DOHH2 (cell line): ENCODE data around the gene FZR1.

Experiments
- CTCF ChIP-seq: fragments of 200-600 bp; sonication (generic); IDR thresholded peaks from one replicate; pipeline ENCODE4 v1.5.1; 2014; ENCODE audit warnings: antibody characterized with exemption, mild to moderate bottlenecking, low read depth, low read length; ENCODE audit not compliant: poor library complexity, severe bottlenecking
- EZH2phosphoT487 ChIP-seq: fragments of 200-600 bp; sonication (generic); IDR thresholded peaks from 2 replicates; pipeline ENCODE4 v1.6.1; 2017; ENCODE audit warnings: borderline replicate concordance, mild to moderate bottlenecking, antibody characterized with exemption, low read length, moderate library complexity, mixed read lengths

- TF ChIP-seq CTCF (no peak), EZH2phosphoT487 (no peak)
These were observed 39.5 kb downstream of the FZR1 start for GRCh38 chr19:3545669-3546034.
